Neural crest cell (in vitro differentiated cells): ENCODE results near the gene RCBTB1. TPM values are rescaled to one million over a fixed set of nuclear protein-coding genes. Genes with fewer than 3 reads are reported as not detected.
"Not testable (repeated sequence)": the region's sequence is repeated elsewhere in the genome, so short reads cannot be mapped to it uniquely, and the experiment has no call there.

Experiments used
- DNase-seq: peaks from one replicate; pipeline ENCODE4 v3.0.0; 2021; ENCODE audit warnings: low read depth, mixed read lengths, low spot score
- H3K27ac Mint-ChIP-seq: one replicate; pipeline ENCODE4 v1.8.0; 2021; ENCODE audit warnings: mild to moderate bottlenecking, mixed read lengths; ENCODE audit not compliant: unreplicated experiment
- H3K27me3 Mint-ChIP-seq: 2 replicates; pipeline ENCODE4 v1.8.0; 2021; ENCODE audit warnings: low read depth, mild to moderate bottlenecking, mixed read lengths
- H3K36me3 Mint-ChIP-seq: 2 replicates; pipeline ENCODE4 v1.8.0; 2021; ENCODE audit warnings: low read depth, mild to moderate bottlenecking, mixed read lengths
- H3K4me1 Mint-ChIP-seq: 2 replicates; pipeline ENCODE4 v1.8.0; 2021; ENCODE audit warnings: mixed read lengths
- H3K4me3 Mint-ChIP-seq: one replicate; pipeline ENCODE4 v1.8.0; 2021; ENCODE audit warnings: mild to moderate bottlenecking, mixed read lengths
- H3K9me3 Mint-ChIP-seq: 2 replicates; pipeline ENCODE4 v1.8.0; 2021; ENCODE audit warnings: mixed read lengths
- CTCF ChIP-seq: fragments of 200-600 bp; sonication (generic); conservative IDR thresholded peaks from 2 replicates; pipeline ENCODE4 v1.5.0; 2021; ENCODE audit warnings: antibody characterized with exemption, mild to moderate bottlenecking
- total RNA-seq: library from RNA; stranded (reverse); gene quantifications from 2 replicates; pipeline ENCODE4 v1.2.1, GENCODE V29; 2021

The RCBTB1 gene
- total RNA-seq, 1 donor from 2014 or later, result 40.0 TPM

GRCh38 chr13:49499889-49500660, 85.3 kb downstream of the RCBTB1 start:
- H3K9me3 Mint-ChIP-seq, result no peaks in the 10 kb centered on the region
- H3K4me3 Mint-ChIP-seq, result no peak overlapping the region
- peaks cover 4% of the 10 kb centered on the region for H3K4me1 Mint-ChIP-seq
- no peak overlapping the region for H3K27ac Mint-ChIP-seq
- TF ChIP-seq CTCF, result no peak
- no peak for DNase-seq
- H3K27me3 Mint-ChIP-seq, result no peaks in the 10 kb centered on the region
- no peaks in the 10 kb centered on the region for H3K36me3 Mint-ChIP-seq

GRCh38 chr13:49498206-49498605, 87.2 kb downstream of the RCBTB1 start:
- TF ChIP-seq CTCF, result no peak
- H3K4me3 Mint-ChIP-seq, result no peak overlapping the region
- no peaks in the 10 kb centered on the region for H3K36me3 Mint-ChIP-seq
- no peaks in the 10 kb centered on the region for H3K27me3 Mint-ChIP-seq
- H3K9me3 Mint-ChIP-seq, result no peaks in the 10 kb centered on the region
- H3K27ac Mint-ChIP-seq, result no peak overlapping the region
- DNase-seq, result no peak
- peaks cover 4% of the 10 kb centered on the region for H3K4me1 Mint-ChIP-seq

GRCh38 chr13:49497272-49497671, 88.1 kb downstream of the RCBTB1 start:
- DNase-seq, result no peak
- Mint-ChIP-seq H3K4me1 (peaks cover 4% of the 10 kb centered on the region), H3K27ac (no peak overlapping the region), H3K36me3 (no peaks in the 10 kb centered on the region), H3K4me3 (peak overlapping the region; percentile 69), H3K9me3 (no peaks in the 10 kb centered on the region), H3K27me3 (no peaks in the 10 kb centered on the region)
- no peak for TF ChIP-seq CTCF

DNA sequence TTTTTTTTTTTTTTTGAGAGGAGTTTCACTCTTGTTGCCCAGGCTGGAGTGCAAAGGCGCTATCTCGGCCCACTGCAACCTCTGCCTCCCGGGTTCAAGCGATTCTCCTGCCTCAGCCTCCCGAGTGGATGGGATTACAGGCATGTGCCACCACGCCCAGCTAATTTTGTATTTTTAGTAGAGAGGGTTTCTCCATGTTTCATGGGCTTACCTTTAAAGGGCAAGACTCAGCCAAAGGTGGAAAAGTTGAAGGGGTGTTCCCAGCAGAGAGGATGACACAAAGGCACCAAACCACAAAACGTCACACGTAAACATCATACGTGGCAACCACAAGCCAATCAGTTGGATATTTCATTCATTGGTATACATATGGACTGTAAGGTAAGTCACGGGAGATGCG, 88.5 kb downstream of the RCBTB1 start:
- not testable (repeated sequence) for H3K27me3 Mint-ChIP-seq, H3K4me1 Mint-ChIP-seq, H3K9me3 Mint-ChIP-seq, H3K36me3 Mint-ChIP-seq, H3K27ac Mint-ChIP-seq, DNase-seq
- peak overlapping the region; percentile 69 for H3K4me3 Mint-ChIP-seq

DNA sequence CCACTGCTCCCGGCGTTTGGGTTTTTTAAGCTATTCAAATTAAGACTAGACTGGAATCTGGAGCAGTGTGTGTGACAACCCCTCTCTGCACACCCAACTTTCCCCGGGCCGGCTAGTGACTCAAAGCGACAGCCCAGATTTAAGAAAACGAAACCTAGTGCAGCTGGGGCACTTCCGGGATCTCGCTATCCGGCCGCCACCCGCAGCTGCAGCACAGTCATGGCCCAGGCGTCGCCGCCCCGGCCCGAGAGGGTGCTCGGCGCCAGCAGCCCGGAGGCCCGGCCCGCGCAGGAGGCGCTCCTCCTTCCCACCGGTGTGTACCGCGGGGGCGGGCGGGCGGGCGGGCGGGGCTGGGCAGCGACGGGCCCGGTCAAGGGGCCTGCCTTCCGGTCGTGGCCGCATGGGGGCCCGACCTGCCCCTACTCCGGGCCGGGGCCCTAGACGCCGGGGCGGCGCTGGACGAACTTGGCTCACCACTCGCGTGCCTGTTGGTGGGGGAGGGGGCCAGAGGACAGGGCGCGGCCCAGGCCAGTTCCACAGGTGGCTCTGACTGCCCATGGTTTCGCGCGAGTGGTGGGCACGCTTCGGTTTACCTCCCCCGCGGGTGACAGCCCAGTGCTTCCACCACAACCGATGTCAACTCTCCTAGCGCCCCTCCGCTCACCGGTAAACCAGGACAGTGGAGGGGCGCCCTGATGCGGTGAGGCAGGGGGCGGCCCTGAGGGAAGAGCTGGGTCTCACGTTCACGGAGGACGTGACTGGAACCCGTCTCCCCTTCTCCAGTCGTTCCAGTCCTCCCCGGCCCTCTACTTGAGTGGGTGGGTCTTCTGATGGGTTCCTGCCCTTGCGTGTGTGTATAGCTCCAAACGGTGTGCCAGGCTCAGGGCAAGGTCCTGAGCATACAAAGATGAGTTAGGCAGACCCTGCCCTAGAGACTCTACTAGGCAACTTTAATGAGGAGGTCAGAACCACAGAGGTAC, 89.3 kb downstream of the RCBTB1 start, which contains the start of gene PHF11:
PHF11 (plus strand) TSS at position 171 of the 980 bp plus-strand sequence; CDS start at position 220, 49 bp downstream.
- no peaks in the 10 kb centered on the region for H3K27me3 Mint-ChIP-seq
- no peaks in the 10 kb centered on the region for H3K9me3 Mint-ChIP-seq
- peak; percentile 50 for DNase-seq
- peak within 1 kb of the TSS; percentile 95 for H3K4me3 Mint-ChIP-seq
- TF ChIP-seq CTCF, result peak; percentile 43
- H3K36me3 Mint-ChIP-seq, result no peaks in the 10 kb centered on the region
- H3K27ac Mint-ChIP-seq, result peak within 1 kb of the TSS; percentile 80
- peaks cover 4% of the 10 kb centered on the region for H3K4me1 Mint-ChIP-seq
